ENCODE data around the gene LAMP2.

The LAMP2 gene

GRCh38 chrX:120426599-120426998 lies 42.5 kb downstream of the LAMP2 start:
- no peaks in the 10 kb centered on the region for H3K9me3 ChIP-seq
- DNase-seq, result no peak
- H3K27me3 ChIP-seq, result no peaks in the 10 kb centered on the region

DNA sequence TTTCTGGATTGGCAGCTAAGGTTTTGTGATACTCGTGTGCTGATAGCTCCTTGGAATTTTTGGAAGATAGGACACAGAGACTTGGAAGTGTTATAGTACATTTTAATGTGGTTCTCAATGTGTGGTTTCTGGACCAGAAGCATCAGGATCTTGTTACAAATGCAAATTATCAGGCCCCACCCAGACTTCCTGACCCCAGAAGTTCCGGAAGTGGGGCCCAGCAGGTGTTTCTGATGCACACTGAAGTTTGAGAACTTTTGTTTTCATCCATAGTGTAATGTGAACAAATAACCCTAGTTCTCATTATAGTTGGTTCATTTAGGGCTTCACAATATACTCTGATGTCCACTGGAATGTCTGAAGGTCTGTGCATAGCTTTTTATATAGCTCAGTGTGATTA lies 49.6 kb downstream of the LAMP2 start:
- Histone ChIP-seq H3K27me3 (no peaks in the 10 kb centered on the region), H3K4me1 (no peaks in the 10 kb centered on the region), H3K4me3 (ENCODE audit: low read depth, low read length) (no peak overlapping the region), H3K9me3 (no peaks in the 10 kb centered on the region), H3K36me3 (no peaks in the 10 kb centered on the region)
- DNase-seq, result no peak
- TF ChIP-seq CTCF (IDR thresholded peaks at IDR 0.05; ENCODE audit: low read depth, low read length), result no peak

More at GRCh38 chrX:120426599-120426998, 42.5 kb downstream of the LAMP2 start:
- Histone ChIP-seq H3K4me3 (ENCODE audit: low read depth, low read length) (no peak overlapping the region), H3K4me1 (no peaks in the 10 kb centered on the region), H3K36me3 (no peaks in the 10 kb centered on the region)
- TF ChIP-seq CTCF (IDR thresholded peaks at IDR 0.05; ENCODE audit: low read depth, low read length), result no peak

DNA sequence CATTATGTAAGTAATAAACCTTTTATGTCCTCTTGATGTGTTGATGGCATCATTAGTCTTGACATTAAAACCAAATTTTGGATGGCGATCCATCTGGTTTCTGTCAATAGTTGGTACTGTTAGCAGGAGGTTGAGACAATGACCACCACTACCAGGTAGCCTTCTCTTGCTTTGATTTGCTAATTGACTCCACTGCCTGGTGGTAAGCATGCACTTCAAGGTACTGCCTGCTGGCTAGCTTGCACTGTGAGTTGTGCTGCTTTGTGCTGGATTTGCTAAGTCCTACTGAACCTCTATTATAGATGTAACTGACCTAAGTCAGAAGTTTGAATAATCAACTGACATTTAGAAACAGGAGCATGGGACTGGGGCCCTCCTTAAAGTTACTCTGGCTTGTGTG lies 60.9 kb downstream of the LAMP2 start:
- H3K36me3 ChIP-seq, result no peaks in the 10 kb centered on the region
- no peak for DNase-seq
- H3K4me1 ChIP-seq, result no peaks in the 10 kb centered on the region
- no peaks in the 10 kb centered on the region for H3K9me3 ChIP-seq
- no peak overlapping the region for H3K4me3 ChIP-seq (ENCODE audit: low read depth, low read length)
- no peaks in the 10 kb centered on the region for H3K27me3 ChIP-seq
- TF ChIP-seq CTCF (IDR thresholded peaks at IDR 0.05; ENCODE audit: low read depth, low read length), result no peak

- no peaks in the 10 kb centered on the region for H3K4me1 ChIP-seq
- no peak for TF ChIP-seq CTCF (IDR thresholded peaks at IDR 0.05; ENCODE audit: low read depth, low read length)
- H3K27me3 ChIP-seq, result no peaks in the 10 kb centered on the region
- no peaks in the 10 kb centered on the region for H3K36me3 ChIP-seq
- no peaks in the 10 kb centered on the region for H3K9me3 ChIP-seq
- DNase-seq, result no peak
- no peak overlapping the region for H3K4me3 ChIP-seq (ENCODE audit: low read depth, low read length)
Observed at GRCh38 chrX:120406638-120407037, 62.5 kb downstream of the LAMP2 start.

DNA sequence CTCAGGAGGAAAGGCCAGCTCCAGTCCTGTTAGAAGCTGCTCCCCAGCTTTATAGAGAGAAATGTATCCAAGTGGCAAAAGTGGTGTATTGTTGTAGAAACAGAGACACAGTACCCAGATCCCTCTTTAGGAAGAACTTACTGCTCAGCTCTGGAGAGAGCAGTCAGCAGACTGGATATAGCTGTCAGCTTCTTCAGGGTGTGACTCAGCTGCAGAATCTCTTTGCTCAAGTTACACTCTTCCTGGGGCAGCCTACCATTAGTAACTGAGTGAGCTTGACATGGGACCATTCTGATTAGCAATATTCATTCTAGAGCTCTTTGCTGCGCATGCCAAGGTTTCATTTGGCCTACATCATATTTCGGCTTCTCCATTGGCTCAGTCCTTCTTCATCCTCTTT lies 66.7 kb downstream of the LAMP2 start:
- no peaks in the 10 kb centered on the region for H3K4me1 ChIP-seq
- no peaks in the 10 kb centered on the region for H3K36me3 ChIP-seq
- no peaks in the 10 kb centered on the region for H3K9me3 ChIP-seq
- no peak overlapping the region for H3K4me3 ChIP-seq (ENCODE audit: low read depth, low read length)
- H3K27me3 ChIP-seq, result no peaks in the 10 kb centered on the region
- TF ChIP-seq CTCF (IDR thresholded peaks at IDR 0.05; ENCODE audit: low read depth, low read length), result no peak
- no peak for DNase-seq

- no peaks in the 10 kb centered on the region for H3K36me3 ChIP-seq
- H3K4me3 ChIP-seq (ENCODE audit: low read depth, low read length), result no peak overlapping the region
- no peak for TF ChIP-seq CTCF (IDR thresholded peaks at IDR 0.05; ENCODE audit: low read depth, low read length)
- H3K9me3 ChIP-seq, result no peaks in the 10 kb centered on the region
- no peaks in the 10 kb centered on the region for H3K4me1 ChIP-seq
- no peak for DNase-seq
- no peaks in the 10 kb centered on the region for H3K27me3 ChIP-seq
Observed at GRCh38 chrX:120401301-120401700, 67.8 kb downstream of the LAMP2 start.
